ENCODE data around the gene SERPINI2.

DNA sequence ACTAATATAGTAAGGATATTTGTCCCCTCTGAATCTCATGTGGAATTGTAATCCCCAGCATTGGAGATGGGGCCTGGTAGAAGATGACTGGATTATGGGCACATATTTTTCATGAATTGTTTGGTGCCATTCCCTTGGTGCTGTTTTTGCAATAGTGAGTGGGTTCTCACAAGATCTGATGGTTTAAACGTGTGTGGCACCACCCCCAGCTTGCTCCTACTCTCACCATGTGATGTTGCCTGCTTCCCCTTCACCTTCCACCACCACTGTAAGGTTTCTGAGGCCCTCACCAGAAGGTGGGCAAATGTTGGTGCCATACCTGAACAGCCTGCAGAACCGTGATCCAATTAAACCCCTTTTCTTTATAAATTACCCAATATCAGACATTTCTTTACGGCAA lies 28.1 kb upstream of the SERPINI2 start:
- TF ChIP-seq, protein P1, sequence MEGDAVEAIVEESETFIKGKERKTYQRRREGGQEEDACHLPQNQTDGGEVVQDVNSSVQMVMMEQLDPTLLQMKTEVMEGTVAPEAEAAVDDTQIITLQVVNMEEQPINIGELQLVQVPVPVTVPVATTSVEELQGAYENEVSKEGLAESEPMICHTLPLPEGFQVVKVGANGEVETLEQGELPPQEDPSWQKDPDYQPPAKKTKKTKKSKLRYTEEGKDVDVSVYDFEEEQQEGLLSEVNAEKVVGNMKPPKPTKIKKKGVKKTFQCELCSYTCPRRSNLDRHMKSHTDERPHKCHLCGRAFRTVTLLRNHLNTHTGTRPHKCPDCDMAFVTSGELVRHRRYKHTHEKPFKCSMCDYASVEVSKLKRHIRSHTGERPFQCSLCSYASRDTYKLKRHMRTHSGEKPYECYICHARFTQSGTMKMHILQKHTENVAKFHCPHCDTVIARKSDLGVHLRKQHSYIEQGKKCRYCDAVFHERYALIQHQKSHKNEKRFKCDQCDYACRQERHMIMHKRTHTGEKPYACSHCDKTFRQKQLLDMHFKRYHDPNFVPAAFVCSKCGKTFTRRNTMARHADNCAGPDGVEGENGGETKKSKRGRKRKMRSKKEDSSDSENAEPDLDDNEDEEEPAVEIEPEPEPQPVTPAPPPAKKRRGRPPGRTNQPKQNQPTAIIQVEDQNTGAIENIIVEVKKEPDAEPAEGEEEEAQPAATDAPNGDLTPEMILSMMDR (CRISPR knock-in tag; IDR thresholded peaks at IDR 0.05) = no peak
- no peak for TF ChIP-seq POLR2A (IDR thresholded peaks at IDR 0.05; ENCODE audit: insufficient read depth in 1 of 2, low read depth in 2 of 2, low read length in 2 of 2)
- TF ChIP-seq ZNF616 (CRISPR knock-in tag; IDR thresholded peaks at IDR 0.05; ENCODE audit: low read depth) = no peak
- TF ChIP-seq GTF2F1 (IDR thresholded peaks at IDR 0.05; ENCODE audit: low read length) = no peak
- TF ChIP-seq, protein P2, sequence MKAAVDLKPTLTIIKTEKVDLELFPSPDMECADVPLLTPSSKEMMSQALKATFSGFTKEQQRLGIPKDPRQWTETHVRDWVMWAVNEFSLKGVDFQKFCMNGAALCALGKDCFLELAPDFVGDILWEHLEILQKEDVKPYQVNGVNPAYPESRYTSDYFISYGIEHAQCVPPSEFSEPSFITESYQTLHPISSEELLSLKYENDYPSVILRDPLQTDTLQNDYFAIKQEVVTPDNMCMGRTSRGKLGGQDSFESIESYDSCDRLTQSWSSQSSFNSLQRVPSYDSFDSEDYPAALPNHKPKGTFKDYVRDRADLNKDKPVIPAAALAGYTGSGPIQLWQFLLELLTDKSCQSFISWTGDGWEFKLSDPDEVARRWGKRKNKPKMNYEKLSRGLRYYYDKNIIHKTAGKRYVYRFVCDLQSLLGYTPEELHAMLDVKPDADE (CRISPR knock-in tag; IDR thresholded peaks at IDR 0.05) = no peak
- no peak for TF ChIP-seq YY1 (IDR thresholded peaks at IDR 0.05; ENCODE audit: insufficient read depth, insufficient replicate concordance, low read depth, low read length)
- TF ChIP-seq, protein P3, sequence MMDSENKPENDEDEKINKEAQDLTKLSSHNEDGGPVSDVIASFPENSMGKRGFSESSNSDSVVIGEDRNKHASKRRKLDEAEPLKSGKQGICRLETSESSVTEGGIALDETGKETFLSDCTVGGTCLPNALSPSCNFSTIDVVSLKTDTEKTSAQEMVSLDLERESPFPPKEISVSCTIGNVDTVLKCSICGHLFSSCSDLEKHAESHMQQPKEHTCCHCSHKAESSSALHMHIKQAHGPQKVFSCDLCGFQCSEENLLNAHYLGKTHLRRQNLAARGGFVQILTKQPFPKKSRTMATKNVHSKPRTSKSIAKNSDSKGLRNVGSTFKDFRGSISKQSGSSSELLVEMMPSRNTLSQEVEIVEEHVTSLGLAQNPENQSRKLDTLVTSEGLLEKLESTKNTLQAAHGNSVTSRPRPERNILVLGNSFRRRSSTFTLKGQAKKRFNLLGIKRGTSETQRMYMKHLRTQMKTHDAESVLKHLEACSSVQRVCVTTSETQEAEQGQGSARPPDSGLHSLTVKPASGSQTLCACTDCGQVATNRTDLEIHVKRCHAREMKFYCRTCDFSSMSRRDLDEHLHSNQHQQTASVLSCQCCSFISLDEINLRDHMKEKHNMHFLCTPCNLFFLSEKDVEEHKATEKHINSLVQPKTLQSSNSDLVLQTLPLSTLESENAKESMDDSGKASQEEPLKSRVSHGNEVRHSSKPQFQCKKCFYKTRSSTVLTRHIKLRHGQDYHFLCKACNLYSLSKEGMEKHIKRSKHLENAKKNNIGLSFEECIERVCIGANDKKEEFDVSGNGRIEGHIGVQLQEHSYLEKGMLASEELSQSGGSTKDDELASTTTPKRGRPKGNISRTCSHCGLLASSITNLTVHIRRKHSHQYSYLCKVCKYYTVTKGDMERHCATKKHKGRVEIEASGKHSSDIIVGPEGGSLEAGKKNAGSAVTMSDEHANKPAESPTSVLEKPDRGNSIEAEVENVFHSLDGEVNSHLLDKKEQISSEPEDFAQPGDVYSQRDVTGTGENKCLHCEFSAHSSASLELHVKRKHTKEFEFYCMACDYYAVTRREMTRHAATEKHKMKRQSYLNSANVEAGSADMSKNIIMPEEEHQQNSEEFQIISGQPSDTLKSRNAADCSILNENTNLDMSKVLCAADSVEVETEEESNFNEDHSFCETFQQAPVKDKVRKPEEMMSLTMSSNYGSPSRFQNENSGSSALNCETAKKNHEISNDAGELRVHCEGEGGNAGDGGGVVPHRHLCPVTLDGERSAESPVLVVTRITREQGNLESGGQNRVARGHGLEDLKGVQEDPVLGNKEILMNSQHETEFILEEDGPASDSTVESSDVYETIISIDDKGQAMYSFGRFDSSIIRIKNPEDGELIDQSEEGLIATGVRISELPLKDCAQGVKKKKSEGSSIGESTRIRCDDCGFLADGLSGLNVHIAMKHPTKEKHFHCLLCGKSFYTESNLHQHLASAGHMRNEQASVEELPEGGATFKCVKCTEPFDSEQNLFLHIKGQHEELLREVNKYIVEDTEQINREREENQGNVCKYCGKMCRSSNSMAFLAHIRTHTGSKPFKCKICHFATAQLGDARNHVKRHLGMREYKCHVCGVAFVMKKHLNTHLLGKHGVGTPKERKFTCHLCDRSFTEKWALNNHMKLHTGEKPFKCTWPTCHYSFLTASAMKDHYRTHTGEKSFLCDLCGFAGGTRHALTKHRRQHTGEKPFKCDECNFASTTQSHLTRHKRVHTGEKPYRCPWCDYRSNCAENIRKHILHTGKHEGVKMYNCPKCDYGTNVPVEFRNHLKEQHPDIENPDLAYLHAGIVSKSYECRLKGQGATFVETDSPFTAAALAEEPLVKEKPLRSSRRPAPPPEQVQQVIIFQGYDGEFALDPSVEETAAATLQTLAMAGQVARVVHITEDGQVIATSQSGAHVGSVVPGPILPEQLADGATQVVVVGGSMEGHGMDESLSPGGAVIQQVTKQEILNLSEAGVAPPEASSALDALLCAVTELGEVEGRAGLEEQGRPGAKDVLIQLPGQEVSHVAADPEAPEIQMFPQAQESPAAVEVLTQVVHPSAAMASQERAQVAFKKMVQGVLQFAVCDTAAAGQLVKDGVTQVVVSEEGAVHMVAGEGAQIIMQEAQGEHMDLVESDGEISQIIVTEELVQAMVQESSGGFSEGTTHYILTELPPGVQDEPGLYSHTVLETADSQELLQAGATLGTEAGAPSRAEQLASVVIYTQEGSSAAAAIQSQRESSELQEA (CRISPR knock-in tag; IDR thresholded peaks at IDR 0.05; ENCODE audit: not compliant biosample characterization) = no peak
- no peak for TF ChIP-seq CBX5 (CRISPR knock-in tag; IDR thresholded peaks at IDR 0.05; ENCODE audit: borderline replicate concordance)
- no peak for TF ChIP-seq CREM (IDR thresholded peaks at IDR 0.05)
- TF ChIP-seq CREM (CRISPR knock-in tag; IDR thresholded peaks at IDR 0.05) = no peak
